HEK293 (cell line): Measurements from ENCODE around the gene GNAZ.

ENCODE experiments used
- CTCF ChIA-PET: fragments of 350-600 bp; formaldehyde crosslinking; extraction: SDS; loops from one replicate; lab custom pipeline; 2021; ENCODE audit warnings: antibody characterized with exemption; lab: Yijun Ruan, JAX
- POLR2A ChIA-PET: fragments of 300-600 bp; formaldehyde crosslinking; extraction: SDS; loops from one replicate; lab custom pipeline; 2020; ENCODE audit warnings: antibody characterized with exemption, inconsistent platforms; lab: Yijun Ruan, JAX
- H3K27ac ChIP-seq: fragments of 200-500 bp; sonication (Bioruptor generic); 2 replicates; pipeline ENCODE4 v1.5.1; 2014; ENCODE audit warnings: low read depth, low read length, control low read depth, inconsistent platforms; ENCODE audit errors: extremely low read depth
- H3K36me3 ChIP-seq, 2 experiments: fragments of 200-500 bp in 1 of 2; sonication (Bioruptor generic) in 1 of 2; 1 replicate in 1 of 2; 2 replicates in 1 of 2; pipeline ENCODE4 v1.5.1; 2014 to 2017; ENCODE audit warnings: inconsistent platforms in 2 of 2, low read length in 2 of 2; ENCODE audit not compliant: control insufficient read depth in 2 of 2, insufficient read depth in 1 of 2
- H3K4me1 ChIP-seq: fragments of 200-500 bp; sonication (Bioruptor generic); 2 replicates; pipeline ENCODE4 v1.5.1; 2014; ENCODE audit warnings: mild to moderate bottlenecking, low read length, inconsistent platforms; ENCODE audit not compliant: control insufficient read depth, insufficient read depth
- H3K4me3 ChIP-seq: 2 replicates; pipeline ENCODE4 v1.5.1; 2011; ENCODE audit warnings: low read depth, mild to moderate bottlenecking, control low read depth, low read length, moderate library complexity
- H3K9me3 ChIP-seq: fragments of 200-500 bp; sonication (Bioruptor generic); 2 replicates; pipeline ENCODE4 v1.5.1; 2014; ENCODE audit warnings: low read depth, low read length, inconsistent platforms; ENCODE audit not compliant: control insufficient read depth, insufficient read depth
- KLF1 ChIP-seq: fragments of 450-650 bp; formaldehyde crosslinking; IDR thresholded peaks from 2 replicates; pipeline ENCODE4 v1.5.1; 2016; ENCODE audit warnings: missing biosample characterization, missing genetic modification characterization
- KLF17 ChIP-seq: fragments of 450-650 bp; formaldehyde crosslinking; IDR thresholded peaks from 2 replicates; pipeline ENCODE4 v1.5.1; 2016; ENCODE audit warnings: missing biosample characterization, missing genetic modification characterization
- REST ChIP-seq: fragments of 450-650 bp; formaldehyde crosslinking; IDR thresholded peaks from 2 replicates; pipeline ENCODE4 v1.5.1; 2016; ENCODE audit warnings: missing biosample characterization, missing genetic modification characterization
- SCRT1 ChIP-seq: fragments of 450-650 bp; formaldehyde crosslinking; IDR thresholded peaks from 2 replicates; pipeline ENCODE4 v1.5.1; 2016; ENCODE audit warnings: missing biosample characterization, missing genetic modification characterization, borderline replicate concordance
- ZBTB17 ChIP-seq: fragments of 450-650 bp; formaldehyde crosslinking; IDR thresholded peaks from 2 replicates; pipeline ENCODE4 v1.5.1; 2016; ENCODE audit warnings: missing biosample characterization, missing genetic modification characterization
- ZBTB7A ChIP-seq: fragments of 450-650 bp; formaldehyde crosslinking; IDR thresholded peaks from 2 replicates; pipeline ENCODE4 v1.5.1; 2016; ENCODE audit warnings: low read depth, missing biosample characterization, missing genetic modification characterization
- ZNF10 ChIP-seq: fragments of 450-650 bp; formaldehyde crosslinking; IDR thresholded peaks from 2 replicates; pipeline ENCODE4 v1.5.1; 2017; ENCODE audit warnings: missing biosample characterization, missing genetic modification characterization
- ZNF112 ChIP-seq: fragments of 450-650 bp; formaldehyde crosslinking; IDR thresholded peaks from 2 replicates; pipeline ENCODE4 v1.5.0; 2017; ENCODE audit warnings: missing biosample characterization, missing genetic modification characterization
- ZNF175 ChIP-seq: fragments of 450-650 bp; formaldehyde crosslinking; IDR thresholded peaks from 2 replicates; pipeline ENCODE4 v1.5.1; 2016; ENCODE audit warnings: missing biosample characterization, missing genetic modification characterization
- ZNF184 ChIP-seq: fragments of 450-650 bp; IDR thresholded peaks from 2 replicates; pipeline ENCODE4 v1.5.1; 2018; ENCODE audit warnings: missing biosample characterization, mild to moderate bottlenecking, missing genetic modification characterization
- ZNF202 ChIP-seq: fragments of 450-650 bp; formaldehyde crosslinking; IDR thresholded peaks from 2 replicates; pipeline ENCODE4 v1.5.1; 2016; ENCODE audit warnings: missing biosample characterization, missing genetic modification characterization, borderline replicate concordance
- ZNF214 ChIP-seq: fragments of 450-650 bp; formaldehyde crosslinking; IDR thresholded peaks from 2 replicates; pipeline ENCODE4 v1.5.1; 2017; ENCODE audit warnings: missing biosample characterization, mild to moderate bottlenecking, missing genetic modification characterization, borderline replicate concordance
- ZNF23 ChIP-seq: fragments of 450-650 bp; formaldehyde crosslinking; IDR thresholded peaks from 2 replicates; pipeline ENCODE4 v1.5.1; 2016; ENCODE audit warnings: missing biosample characterization, missing genetic modification characterization, borderline replicate concordance
- ZNF394 ChIP-seq: fragments of 450-650 bp; formaldehyde crosslinking; IDR thresholded peaks from 2 replicates; pipeline ENCODE4 v1.5.1; 2016; ENCODE audit warnings: missing biosample characterization, missing genetic modification characterization, mild to moderate bottlenecking, moderate library complexity, borderline replicate concordance
- ZNF560 ChIP-seq: fragments of 450-650 bp; formaldehyde crosslinking; IDR thresholded peaks from 2 replicates; pipeline ENCODE4 v1.5.1; 2017; ENCODE audit warnings: missing biosample characterization, missing genetic modification characterization, borderline replicate concordance
- ZNF660 ChIP-seq: fragments of 450-650 bp; IDR thresholded peaks from 2 replicates; pipeline ENCODE4 v1.5.1; 2018; ENCODE audit warnings: missing biosample characterization, mild to moderate bottlenecking, missing genetic modification characterization
- ZNF776 ChIP-seq: fragments of 450-650 bp; formaldehyde crosslinking; IDR thresholded peaks from 2 replicates; pipeline ENCODE4 v1.5.0; 2017; ENCODE audit warnings: missing biosample characterization, missing genetic modification characterization, borderline replicate concordance
- ZNF791 ChIP-seq: fragments of 450-650 bp; formaldehyde crosslinking; IDR thresholded peaks from 2 replicates; pipeline ENCODE4 v1.5.1; 2016; ENCODE audit warnings: missing biosample characterization, missing genetic modification characterization
- TF ChIP-seq, protein P1 (sequence below): fragments of 450-650 bp; IDR thresholded peaks from 2 replicates; pipeline ENCODE4 v1.5.1; 2018; ENCODE audit warnings: missing biosample characterization, missing genetic modification characterization
- TF ChIP-seq, protein P2 (sequence below): fragments of 450-650 bp; formaldehyde crosslinking; IDR thresholded peaks from 2 replicates; pipeline ENCODE4 v1.5.1; 2016; ENCODE audit warnings: missing biosample characterization, missing genetic modification characterization

The GNAZ gene

DNA sequence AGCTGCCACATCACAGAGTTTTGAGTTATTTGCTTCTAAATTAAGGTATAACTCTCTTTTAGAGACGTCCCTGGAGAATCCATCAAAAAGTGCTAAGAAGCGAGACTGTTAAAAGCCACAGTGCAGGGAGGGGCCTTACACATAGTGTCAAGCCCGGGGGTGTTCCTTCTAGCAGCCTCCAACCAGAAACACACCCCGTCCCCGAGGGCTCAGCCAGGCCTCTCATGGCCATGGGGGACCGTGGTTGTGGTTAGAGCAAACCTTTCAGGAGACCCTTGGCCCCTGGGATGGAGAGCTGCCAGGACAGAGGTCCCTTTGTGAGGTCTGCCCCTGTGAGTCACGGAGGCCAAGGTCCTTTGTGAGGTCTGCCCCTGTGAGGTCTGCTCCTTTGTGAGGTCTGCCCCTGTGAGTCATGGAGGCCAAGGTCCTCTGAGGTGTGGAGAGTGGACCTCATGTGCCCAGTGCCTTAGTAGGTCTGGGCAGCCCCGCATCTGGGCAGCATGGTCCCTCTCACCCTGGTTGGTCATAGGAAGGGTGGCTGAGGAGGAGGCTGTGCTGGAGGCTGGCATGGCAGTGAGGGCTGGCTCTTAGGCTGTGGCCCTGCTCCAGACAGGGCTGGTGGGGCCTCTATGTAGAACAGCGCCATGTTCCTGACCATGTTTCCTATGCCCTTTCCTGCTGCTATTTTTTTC lies 5.4 kb downstream of the GNAZ start:
- no peak for TF ChIP-seq ZNF660 (tag by site-specific recombination)
- TF ChIP-seq KLF17 (tag by site-specific recombination), result no peak
- TF ChIP-seq ZNF791 (tag by site-specific recombination), result no peak
- TF ChIP-seq ZNF175, result no peak
- TF ChIP-seq, protein P1, sequence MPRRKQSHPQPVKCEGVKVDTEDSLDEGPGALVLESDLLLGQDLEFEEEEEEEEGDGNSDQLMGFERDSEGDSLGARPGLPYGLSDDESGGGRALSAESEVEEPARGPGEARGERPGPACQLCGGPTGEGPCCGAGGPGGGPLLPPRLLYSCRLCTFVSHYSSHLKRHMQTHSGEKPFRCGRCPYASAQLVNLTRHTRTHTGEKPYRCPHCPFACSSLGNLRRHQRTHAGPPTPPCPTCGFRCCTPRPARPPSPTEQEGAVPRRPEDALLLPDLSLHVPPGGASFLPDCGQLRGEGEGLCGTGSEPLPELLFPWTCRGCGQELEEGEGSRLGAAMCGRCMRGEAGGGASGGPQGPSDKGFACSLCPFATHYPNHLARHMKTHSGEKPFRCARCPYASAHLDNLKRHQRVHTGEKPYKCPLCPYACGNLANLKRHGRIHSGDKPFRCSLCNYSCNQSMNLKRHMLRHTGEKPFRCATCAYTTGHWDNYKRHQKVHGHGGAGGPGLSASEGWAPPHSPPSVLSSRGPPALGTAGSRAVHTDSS (tag by site-specific recombination), result no peak
- POLR2A ChIA-PET, result no interaction called here
- Histone ChIP-seq H3K4me3 (no peak overlapping the region), H3K9me3 (no peaks in the 10 kb centered on the region), H3K36me3 (peaks cover 0 to 40% of the 10 kb centered on the region in 2 experiments; a peak in 1 of 3 replicates), H3K27ac (no peak overlapping the region), H3K4me1 (no peaks in the 10 kb centered on the region)
- CTCF ChIA-PET, result interaction anchor here (0.9 kb wide), 1 partner anchor 116 kb away, joined by 3 read pairs; no protein-coding TSS in a partner anchor

DNA sequence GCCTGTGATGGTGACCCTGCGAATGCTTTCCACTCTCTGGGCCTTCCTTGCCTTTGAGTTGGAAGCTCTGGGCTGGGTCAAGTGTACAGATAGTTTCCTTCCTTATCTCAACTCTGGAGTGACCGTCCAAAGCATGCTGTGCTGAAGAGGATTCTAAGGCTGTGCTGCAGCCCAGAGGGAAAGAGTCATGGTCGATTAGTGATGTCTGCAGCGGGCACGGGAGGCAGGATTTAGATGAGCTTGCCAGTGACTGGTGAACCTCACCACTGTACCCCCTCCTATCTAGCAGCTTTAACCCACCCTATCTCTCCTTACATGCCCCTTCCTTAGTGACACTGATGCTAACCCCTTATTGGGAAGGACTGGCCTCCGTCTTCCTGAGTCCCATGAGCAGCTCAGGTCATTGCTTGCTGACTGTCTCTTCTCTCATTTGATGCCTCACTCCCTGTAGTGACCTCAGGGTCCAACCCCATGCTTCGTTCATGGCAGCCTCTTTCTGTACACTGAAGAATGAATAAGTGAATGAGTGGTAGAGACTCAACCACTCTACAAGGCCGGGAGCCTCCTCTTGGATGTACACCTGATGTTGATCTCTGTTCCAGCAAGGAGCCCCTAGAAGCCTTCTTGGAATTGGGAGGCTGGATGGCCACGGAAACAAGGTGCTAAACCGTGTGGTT lies 6.7 kb downstream of the GNAZ start:
- Histone ChIP-seq H3K4me3 (no peak overlapping the region), H3K36me3 (peaks cover 0 to 40% of the 10 kb centered on the region in 2 experiments; a peak in 1 of 3 replicates), H3K27ac (no peak overlapping the region), H3K9me3 (no peaks in the 10 kb centered on the region), H3K4me1 (no peaks in the 10 kb centered on the region)
- ChIA-PET CTCF (interaction anchor here (0.5 to 0.7 kb wide), 4 partner anchors 49 to 1078 kb away, joined by 3 to 4 read pairs (median 3); no protein-coding TSS in a partner anchor), POLR2A (no interaction called here)
- TF ChIP-seq ZNF394 (tag by site-specific recombination), result no peak
- TF ChIP-seq ZNF202 (tag by site-specific recombination), result no peak
- peak; percentile 86 for TF ChIP-seq ZNF23 (tag by site-specific recombination)
- peak; percentile 59 for TF ChIP-seq ZBTB17
- no peak for TF ChIP-seq ZNF112 (tag by site-specific recombination)
- no peak for TF ChIP-seq KLF1

DNA sequence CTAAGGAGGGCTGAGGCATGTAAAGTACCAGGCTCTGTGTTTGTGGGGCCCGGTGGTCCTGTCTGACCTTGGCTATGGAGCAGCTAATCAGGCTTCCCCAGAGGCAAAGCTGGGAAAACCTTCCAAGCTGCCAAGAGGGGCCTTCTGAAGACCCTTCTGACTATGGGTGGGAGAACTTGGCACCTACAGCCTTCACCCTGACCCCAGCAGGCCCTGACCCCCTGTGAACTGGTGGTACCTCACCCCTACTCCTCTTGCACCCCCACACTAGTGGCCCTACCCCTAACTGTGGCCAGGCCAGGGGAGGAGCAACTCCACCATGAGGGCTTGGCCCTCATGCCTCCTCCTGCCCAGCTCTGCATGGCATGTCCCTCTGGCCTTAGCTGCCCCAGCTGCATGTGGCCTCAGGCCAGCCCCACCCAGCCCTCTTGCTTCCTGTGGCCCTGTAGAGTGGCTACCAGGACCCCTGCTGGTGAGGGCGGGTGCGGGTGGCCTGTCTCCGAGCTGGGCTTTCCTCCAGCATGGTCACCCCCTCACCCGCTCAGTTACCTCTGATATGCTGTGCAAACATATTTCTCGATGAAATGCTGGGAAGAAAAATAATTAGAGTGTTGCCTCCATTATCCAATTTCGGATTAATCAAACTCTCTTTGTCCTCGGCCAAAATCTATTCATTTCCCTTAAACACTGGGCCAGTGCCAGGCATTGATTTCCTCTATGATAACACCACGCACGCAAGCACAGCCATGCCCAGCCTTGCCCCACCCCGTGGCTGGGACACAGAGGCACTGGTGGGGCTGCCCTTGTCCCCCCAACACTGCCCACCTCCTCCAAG lies 7.5 kb downstream of the GNAZ start:
- ChIA-PET CTCF (interaction anchor here (0.7 kb wide), 2 partner anchors 20 to 56 kb away, joined by 3 read pairs; no protein-coding TSS in a partner anchor), POLR2A (no interaction called here)
- H3K4me1 ChIP-seq, result no peaks in the 10 kb centered on the region
- no peak for TF ChIP-seq ZBTB17
- no peak for TF ChIP-seq ZNF776
- TF ChIP-seq SCRT1 (tag by site-specific recombination), result no peak
- no peak for TF ChIP-seq ZNF560 (tag by site-specific recombination)
- TF ChIP-seq ZBTB7A, result no peak
- TF ChIP-seq, protein P2, sequence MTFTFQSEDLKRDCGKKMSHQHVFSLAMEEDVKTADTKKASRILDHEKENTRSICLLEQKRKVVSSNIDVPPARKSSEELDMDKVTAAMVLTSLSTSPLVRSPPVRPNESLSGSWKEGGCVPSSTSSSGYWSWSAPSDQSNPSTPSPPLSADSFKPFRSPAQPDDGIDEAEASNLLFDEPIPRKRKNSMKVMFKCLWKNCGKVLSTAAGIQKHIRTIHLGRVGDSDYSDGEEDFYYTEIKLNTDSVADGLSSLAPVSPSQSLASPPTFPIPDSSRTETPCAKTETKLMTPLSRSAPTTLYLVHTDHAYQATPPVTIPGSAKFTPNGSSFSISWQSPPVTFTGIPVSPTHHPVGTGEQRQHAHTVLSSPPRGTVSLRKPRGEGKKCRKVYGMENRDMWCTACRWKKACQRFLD, result no peak
- no peak for TF ChIP-seq ZNF10 (tag by site-specific recombination)
- TF ChIP-seq REST, result no peak
- no peak for TF ChIP-seq ZNF214 (tag by site-specific recombination)
- no peak for TF ChIP-seq ZNF184

More for the DNA sequence above, 7.5 kb downstream of the GNAZ start:
- no peaks in the 10 kb centered on the region for H3K9me3 ChIP-seq
- no peak overlapping the region for H3K4me3 ChIP-seq
- no peak overlapping the region for H3K27ac ChIP-seq
- H3K36me3 ChIP-seq, result peaks cover 0 to 35% of the 10 kb centered on the region in 2 experiments; a peak in 1 of 3 replicates
